DMS53 (cell line): Measurements from ENCODE around the gene PATL2.
"Not testable (repeated sequence)": the region's sequence is repeated elsewhere in the genome, so short reads cannot be mapped to it uniquely, and the experiment has no call there.

Experiments
- DNase-seq: peaks from one replicate; lab custom pipeline; 2025; lab: John Stamatoyannopoulos, UW

PATL2 gene

DNA sequence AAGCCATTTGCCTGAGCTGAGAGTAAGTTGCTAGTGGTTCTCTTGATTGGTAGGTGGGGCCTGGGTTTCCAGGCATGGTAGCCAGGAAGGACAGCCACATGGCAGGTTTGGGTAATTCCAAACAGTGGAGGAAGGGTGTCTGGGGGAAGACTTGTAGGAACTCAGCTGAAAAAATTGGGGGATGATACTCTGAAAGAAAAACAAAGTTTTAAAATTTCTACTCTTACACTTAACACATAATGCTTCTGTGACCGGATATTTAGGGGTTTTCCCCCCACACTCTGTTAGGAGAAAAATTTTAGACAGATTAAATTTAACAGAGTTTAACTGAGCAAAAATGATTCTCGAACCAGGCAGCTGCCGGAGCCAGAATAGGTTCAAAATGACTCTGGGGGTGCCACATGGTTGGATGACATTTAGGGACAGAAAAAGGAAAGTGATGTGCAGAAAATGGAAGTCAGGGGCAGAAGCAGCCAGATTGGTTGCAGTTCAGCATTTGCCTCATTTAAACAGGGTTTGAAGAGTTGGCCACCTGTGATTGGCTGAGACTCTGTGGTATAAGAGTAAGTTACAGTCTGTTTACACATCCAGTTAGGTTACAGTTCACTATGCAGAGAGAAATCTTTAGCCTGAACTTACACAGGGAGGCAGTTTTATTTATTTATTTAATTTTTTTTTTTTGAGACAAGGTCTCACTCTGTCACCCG is 8.3 kb upstream of the PATL2 start:
- DNase-seq: peak; percentile 34

DNA sequence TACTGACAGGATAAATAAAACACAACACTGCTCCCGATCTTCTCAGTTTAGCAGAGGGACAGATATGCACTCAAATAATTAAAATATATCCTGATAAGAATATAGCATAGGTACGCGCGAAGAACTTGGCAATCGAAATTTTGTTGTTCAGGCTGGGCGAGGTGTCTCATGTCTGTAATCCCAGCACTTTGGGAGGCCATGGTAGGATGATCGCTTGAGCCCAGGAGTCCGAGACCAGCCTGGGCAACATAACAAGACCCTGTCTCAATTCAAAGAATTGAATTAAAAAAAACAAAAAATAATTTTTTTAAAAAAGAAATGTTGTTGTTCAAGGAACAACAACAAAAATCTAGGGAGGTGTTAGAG is 7.8 kb upstream of the PATL2 start:
- DNase-seq: peak; percentile 8

DNA sequence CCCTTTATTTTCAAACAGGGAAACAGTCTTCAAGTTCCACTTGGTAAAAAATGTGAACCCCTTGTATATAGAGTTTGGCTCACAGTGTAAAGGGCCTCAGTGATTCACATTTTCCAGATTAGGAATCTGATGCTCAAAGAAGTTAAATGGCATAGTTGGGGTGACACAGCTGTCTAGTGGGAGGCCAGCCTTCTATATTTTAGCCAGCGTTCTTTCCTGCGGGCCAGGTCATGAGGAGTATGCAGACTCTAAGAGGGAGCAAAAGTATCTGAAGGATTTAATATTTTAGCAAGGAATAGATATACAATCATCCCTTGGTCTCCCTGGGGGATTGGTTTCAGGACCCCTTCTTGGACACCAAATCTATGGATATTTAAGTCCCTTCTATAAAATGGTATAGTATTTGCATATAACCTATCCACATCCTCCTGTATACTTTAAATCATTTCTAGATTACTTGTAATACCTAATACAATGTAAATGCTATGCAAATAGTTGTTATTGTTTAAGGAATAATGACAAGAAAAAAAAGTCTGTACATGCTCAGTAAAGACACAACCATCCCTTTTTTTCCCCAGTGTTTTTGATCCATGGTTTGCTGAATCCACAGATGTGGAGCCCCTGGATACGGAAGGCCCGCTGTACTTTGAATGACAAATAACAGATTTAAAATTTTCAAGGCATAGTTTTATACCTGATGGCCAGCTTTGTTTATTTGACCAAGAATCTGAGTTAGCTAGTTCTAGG is 7.2 kb upstream of the PATL2 start:
- DNase-seq: no peak

DNA sequence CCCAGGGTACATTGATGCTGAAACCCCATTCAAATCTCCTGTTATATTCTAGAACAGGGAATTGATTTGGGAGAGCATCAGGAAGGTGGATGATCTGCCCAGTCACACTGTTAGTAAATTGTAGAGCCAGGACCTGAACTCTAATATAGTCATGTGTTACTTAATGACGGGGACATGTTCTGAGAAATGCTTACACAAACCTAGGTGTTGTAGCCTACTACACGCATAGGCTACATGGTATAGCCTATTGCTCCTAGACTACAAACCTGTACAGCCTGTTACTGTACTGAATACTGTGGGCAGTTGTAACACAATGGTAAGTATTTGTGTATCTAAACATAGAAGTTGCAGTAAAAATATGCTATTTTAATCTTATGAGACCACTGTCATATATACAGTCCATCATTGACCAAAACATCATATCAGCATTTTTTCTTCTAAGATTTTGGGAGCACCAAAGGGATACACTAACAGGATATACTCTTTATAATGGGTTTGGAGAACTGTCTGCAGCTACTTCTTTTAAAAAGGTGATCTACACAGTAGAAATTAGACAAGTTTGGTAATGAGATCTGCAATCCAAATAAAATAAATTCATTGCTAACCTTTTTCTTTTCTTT is 6.0 kb upstream of the PATL2 start:
- no peak for DNase-seq

DNA sequence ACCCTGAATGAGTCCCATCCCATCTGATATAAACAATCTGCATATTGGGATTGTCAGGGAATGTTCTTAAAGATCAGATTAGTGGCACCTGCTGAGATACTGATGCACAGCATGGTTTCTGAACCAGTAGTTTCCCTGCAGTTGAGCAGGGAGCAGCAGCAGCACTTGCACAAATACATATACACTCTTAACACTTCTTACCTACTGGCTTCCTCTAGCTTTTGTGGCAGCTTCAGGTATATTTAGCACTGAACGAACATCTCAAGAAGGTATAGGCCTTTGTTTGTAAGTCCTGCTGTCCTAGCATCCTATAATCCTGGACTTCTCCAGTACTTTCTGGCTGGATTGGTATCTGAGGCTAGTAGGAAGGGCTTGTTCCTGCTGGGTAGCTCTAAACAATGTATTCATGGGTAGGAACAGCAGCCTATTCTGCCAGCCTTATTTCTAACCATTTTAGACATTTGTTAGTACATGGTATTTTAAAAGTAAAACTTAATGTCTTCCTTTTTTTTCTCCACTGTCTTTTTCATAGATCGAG is 4.7 kb upstream of the PATL2 start:
- DNase-seq: no peak

DNA sequence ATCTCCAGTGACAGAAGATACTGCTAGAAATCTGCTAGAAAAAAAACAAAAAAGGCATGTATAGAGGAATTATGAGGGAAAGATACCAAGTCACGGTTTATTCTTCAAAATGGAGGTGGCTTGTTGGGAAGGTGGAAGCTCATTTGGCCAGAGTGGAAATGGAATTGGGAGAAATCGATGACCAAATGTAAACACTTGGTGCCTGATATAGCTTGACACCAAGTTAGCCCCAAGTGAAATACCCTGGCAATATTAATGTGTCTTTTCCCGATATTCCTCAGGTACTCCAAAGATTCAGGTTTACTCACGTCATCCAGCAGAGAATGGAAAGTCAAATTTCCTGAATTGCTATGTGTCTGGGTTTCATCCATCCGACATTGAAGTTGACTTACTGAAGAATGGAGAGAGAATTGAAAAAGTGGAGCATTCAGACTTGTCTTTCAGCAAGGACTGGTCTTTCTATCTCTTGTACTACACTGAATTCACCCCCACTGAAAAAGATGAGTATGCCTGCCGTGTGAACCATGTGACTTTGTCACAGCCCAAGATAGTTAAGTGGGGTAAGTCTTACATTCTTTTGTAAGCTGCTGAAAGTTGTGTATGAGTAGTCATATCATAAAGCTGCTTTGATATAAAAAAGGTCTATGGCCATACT is 4.1 kb upstream of the PATL2 start:
- no peak for DNase-seq

DNA sequence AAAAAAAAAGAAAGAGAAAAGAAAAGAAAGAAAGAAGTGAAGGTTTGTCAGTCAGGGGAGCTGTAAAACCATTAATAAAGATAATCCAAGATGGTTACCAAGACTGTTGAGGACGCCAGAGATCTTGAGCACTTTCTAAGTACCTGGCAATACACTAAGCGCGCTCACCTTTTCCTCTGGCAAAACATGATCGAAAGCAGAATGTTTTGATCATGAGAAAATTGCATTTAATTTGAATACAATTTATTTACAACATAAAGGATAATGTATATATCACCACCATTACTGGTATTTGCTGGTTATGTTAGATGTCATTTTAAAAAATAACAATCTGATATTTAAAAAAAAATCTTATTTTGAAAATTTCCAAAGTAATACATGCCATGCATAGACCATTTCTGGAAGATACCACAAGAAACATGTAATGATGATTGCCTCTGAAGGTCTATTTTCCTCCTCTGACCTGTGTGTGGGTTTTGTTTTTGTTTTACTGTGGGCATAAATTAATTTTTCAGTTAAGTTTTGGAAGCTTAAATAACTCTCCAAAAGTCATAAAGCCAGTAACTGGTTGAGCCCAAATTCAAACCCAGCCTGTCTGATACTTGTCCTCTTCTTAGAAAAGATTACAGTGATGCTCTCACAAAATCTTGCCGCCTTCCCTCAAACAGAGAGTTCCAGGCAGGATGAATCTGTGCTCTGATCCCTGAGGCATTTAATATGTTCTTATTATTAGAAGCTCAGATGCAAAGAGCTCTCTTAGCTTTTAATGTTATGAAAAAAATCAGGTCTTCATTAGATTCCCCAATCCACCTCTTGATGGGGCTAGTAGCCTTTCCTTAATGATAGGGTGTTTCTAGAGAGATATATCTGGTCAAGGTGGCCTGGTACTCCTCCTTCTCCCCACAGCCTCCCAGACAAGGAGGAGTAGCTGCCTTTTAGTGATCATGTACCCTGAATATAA is 2.2 kb upstream of the PATL2 start:
- peak; percentile 58 for DNase-seq

DNA sequence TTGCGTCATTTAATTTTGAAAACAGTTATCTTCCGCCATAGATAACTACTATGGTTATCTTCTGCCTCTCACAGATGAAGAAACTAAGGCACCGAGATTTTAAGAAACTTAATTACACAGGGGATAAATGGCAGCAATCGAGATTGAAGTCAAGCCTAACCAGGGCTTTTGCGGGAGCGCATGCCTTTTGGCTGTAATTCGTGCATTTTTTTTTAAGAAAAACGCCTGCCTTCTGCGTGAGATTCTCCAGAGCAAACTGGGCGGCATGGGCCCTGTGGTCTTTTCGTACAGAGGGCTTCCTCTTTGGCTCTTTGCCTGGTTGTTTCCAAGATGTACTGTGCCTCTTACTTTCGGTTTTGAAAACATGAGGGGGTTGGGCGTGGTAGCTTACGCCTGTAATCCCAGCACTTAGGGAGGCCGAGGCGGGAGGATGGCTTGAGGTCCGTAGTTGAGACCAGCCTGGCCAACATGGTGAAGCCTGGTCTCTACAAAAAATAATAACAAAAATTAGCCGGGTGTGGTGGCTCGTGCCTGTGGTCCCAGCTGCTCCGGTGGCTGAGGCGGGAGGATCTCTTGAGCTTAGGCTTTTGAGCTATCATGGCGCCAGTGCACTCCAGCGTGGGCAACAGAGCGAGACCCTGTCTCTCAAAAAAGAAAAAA is 1.4 kb upstream of the PATL2 start:
- peak; percentile 61 for DNase-seq

DNA sequence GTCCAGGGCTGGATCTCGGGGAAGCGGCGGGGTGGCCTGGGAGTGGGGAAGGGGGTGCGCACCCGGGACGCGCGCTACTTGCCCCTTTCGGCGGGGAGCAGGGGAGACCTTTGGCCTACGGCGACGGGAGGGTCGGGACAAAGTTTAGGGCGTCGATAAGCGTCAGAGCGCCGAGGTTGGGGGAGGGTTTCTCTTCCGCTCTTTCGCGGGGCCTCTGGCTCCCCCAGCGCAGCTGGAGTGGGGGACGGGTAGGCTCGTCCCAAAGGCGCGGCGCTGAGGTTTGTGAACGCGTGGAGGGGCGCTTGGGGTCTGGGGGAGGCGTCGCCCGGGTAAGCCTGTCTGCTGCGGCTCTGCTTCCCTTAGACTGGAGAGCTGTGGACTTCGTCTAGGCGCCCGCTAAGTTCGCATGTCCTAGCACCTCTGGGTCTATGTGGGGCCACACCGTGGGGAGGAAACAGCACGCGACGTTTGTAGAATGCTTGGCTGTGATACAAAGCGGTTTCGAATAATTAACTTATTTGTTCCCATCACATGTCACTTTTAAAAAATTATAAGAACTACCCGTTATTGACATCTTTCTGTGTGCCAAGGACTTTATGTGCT is 721 bp upstream of the PATL2 start:
- DNase-seq: peak; percentile 57

DNA sequence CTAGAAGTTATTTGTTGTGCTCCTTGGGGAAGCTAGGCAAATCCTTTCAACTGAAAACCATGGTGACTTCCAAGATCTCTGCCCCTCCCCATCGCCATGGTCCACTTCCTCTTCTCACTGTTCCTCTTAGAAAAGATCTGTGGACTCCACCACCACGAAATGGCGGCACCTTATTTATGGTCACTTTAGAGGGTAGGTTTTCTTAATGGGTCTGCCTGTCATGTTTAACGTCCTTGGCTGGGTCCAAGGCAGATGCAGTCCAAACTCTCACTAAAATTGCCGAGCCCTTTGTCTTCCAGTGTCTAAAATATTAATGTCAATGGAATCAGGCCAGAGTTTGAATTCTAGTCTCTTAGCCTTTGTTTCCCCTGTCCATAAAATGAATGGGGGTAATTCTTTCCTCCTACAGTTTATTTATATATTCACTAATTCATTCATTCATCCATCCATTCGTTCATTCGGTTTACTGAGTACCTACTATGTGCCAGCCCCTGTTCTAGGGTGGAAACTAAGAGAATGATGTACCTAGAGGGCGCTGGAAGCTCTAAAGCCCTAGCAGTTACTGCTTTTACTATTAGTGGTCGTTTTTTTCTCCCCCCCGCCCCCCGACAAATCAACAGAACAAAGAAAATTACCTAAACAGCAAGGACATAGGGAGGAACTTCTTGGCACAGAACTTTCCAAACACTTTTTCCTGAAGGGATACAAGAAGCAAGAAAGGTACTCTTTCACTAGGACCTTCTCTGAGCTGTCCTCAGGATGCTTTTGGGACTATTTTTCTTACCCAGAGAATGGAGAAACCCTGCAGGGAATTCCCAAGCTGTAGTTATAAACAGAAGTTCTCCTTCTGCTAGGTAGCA is 657 bp downstream of the PATL2 start:
- DNase-seq: peak; percentile 48

DNA sequence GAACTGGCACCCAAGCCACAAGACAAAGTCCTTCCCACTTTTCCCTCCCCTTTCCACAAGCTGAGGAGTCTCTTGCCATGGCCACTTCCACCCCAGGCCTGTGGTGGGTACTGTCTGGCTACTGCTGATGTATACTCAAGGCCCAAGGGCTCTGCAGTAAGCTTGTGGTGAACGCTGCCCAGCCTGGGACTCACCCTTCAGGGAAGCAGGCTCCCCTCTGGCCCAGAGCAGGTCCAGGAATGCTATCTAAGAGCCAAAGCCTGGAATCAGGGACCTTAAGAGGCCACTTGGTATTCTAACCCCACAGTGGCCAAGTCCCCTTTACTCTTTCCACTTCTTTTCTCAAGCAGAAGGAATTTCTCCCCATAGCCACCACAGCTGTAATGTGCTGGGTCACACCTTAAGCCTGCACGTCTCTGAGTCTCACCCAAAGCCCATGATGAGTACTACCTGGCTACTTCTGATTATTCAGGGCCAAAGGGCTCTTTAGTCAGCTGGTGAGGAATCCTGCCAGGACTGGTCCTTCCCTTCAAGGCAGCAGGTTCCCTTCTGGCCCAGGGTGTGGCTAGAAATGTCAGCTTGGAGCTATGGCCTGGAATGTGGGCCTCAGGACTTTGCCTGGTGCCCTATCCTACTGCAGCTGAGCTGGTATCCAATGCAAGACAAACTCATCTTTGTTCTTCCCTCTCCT is 4.0 kb downstream of the PATL2 start:
- no peak for DNase-seq

DNA sequence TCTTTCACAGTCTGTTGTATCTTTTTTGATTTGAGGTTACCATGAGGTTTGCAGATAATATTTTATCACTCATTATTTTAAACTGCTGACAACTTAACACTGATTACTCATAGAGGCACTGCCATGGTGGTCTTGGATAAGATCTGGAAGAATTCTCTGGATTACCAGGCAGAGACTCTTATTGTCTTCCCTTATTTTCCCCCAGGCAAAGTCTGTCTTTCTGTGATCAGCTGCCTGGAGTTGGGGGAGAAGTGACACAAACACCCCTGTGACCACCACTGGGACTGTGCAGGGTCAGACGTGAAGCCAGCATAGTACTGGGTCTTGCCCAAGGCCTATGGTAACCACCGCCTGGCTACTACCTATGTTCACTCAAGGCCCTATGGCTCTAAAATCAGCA is 4.7 kb downstream of the PATL2 start:
- DNase-seq: no peak

DNA sequence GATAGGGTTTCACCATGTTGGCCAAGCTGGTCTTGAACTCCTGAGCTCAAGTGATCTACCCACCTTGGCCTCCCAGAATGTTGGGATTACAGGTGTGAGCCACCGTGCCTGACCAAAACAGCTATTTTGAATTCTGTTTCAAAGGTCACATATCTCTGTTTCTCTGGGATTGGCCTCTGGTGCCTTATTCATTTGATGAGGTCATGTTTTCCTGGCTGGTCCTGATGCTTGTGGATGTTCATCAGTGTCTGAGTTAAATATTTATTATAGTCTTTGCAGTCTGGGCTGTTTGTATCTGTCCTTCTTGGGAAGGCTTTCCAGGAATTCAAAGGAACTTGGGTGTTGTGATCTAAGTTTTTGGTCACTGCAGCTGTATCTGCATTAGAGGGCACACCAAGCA is 5.1 kb downstream of the PATL2 start:
- DNase-seq: no peak

DNA sequence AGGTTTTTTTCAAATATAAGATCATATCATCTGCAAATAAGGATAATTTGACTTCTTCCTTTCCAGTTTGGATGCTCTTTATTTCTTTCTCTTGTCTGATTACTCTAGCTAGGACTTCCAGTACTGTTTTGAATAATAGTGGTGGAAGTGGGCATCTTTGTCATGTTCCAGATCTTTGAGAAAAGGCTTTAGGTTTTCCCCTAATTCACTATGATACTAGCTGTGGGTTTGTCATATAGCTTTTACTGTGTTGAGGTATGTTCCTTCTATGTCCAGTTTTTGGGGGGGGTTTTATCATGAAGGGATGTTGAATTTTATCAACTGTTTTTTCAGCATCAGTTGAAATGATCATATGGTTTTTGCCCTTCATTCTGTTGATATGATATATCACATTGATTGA is 10.4 kb downstream of the PATL2 start:
- DNase-seq: not testable (repeated sequence)

DNA sequence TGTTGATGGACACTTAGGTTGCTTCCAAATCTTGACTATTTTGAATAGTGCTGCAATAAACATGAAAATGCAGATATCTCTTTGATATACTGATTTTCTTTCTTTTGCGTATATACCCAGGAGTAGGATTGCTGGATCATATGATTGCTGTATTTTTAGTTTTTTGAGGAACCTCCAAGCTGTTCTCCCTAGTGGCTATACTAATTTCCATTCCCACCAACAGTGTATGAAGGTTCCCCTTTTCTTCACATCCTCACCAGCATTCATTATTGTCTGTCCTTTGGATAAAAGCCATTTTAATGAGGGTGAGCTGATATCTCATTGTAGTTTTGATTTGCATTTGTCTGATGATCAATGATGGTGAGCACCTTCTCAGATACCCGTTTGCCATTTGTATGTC is 12.5 kb downstream of the PATL2 start:
- no peak for DNase-seq

DNA sequence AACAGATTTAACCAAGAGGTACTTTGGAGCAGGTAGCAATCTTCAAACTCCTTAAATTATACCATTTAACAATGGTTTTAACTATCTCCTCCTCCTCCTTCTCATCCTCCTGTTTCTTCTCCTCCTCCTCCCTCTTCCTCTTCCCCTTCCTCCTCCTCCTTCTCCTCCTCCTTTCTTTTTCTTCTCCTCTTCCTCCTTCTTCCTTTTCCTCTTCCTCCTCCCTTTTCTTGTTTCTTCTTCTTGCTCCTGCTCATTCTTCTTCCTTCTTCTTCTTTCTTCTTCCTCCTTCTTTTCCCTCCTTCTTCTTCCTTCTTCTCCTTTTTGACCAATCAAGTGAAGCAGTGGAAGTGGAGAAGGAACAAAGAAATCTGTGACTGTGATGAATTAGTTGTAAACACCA is 14.1 kb downstream of the PATL2 start:
- no peak for DNase-seq

DNA sequence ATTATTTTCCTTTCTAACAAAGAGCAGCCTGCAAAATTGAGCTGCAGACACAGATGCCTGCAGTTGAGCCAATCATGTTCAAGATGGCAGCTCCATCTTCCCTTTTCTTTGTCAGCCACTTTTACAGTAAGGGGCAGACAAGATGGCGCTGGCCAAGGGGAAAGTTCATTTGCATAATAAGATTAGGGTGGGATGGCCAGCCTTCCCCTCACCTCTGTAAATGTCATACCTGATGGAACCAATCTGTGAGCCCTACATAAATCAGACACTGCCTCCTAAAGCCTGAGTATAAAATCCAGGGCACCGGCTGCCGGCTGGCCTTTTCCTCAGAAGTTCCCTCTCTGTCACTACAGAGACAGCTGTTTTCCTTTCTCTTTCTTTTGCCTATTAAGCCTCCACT is 15.8 kb downstream of the PATL2 start:
- DNase-seq: no peak

DNA sequence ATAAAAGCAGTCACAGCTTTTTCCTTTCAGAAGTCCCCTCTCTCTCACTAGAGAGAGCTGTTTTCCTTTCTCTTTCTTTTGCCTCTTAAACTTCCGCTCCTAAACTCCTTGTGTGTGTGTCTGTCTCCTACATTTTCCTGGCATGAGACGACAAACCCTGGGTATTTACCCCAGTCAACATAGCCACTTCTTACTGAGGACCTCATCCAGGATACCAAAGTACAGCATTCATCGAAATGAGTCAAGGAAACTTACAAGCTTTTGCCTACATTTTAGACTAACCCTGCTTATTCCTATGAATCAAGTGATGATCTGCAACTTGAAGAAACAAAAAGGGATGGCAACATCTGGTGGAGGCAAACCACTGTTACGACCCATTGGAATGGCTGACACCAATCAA is 16.7 kb downstream of the PATL2 start:
- no peak for DNase-seq

DNA sequence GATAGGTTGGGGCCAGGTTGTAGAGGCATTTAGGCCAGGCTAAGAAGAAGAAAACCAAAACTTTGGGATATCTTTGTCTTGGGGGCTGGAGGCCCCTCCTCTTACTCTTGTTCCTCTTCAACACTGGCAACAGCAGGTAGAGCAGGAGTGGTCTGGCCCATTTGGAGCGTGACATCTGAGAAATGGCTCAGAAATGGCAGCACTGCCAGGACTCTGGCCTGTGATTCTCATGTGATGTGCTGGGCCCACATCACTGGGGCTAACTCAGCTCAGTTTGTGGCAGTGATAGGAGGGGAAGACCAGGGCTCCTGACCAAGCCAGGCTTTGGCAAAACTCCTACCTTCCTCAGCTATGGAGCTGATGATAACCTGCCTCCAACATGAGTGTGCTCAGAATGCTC is 18.5 kb downstream of the PATL2 start:
- DNase-seq: no peak
